Amygdala (tissue), 56 donors: ENCODE data around the gene RFX2.
"Not testable (repeated sequence)": the region's sequence is repeated elsewhere in the genome, so short reads cannot be mapped to it uniquely, and the experiment has no call there.

Experiments
- DNase-seq, 56 donors: peaks; one replicate each; lab custom pipeline; 2025; lab: John Stamatoyannopoulos, UW

The RFX2 gene

GRCh38 chr19:6020972-6021805 lies 89.1 kb downstream of the RFX2 start:
- no peak for DNase-seq

DNA sequence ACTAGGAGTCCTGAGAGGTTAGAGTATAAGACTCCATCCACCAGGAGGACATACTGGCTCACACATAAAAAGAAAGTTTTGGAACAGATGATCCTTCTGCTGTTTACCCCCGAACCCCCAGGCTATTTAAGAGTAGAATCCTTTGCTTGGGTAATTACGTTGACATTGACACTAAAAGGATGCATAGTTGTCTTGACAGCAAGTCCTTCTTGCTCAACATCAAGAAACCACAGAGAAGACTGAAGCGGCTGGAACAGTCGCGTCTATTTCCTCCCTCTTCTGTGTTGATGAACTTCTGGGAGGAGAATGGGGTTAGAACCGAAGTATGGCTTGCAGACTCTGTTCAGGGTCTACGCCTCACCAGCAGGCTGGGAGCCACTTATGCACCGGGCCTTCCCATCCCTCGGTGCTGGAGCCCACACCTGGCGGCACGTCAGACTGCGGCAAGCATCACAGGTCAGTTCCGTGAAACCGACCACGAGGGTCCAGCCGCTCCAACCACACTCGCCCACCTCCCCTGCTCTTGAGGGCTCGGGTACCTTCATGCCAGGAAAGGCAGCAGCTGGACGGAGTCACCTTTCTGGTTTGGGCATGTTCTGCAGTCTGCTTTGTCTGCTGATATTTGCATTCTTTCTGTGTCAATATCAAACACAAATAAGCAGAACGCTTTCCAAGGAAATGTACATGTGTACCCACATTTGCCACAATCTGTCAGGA lies 90.0 kb downstream of the RFX2 start:
- DNase-seq = no peak

DNA sequence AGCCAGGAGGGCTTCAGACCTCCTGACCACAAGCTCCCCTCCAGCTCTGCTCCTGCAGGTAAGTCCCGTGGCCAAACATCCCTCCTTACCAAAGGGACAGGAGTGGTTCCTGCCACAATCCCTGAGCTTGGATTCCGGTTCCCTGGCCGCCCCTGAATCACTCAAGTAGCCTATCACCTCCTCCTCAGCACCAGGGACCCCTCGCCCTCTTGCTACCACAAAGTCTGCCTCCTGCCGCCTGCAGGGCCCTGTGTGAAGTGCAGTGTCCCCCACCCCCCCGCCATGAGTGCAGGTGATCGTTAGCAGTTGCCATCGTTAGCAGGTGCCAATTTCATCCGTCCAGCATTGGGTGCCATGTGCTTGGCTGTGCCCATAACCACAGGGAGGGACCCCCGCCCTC lies 91.5 kb downstream of the RFX2 start:
- no peak for DNase-seq

DNA sequence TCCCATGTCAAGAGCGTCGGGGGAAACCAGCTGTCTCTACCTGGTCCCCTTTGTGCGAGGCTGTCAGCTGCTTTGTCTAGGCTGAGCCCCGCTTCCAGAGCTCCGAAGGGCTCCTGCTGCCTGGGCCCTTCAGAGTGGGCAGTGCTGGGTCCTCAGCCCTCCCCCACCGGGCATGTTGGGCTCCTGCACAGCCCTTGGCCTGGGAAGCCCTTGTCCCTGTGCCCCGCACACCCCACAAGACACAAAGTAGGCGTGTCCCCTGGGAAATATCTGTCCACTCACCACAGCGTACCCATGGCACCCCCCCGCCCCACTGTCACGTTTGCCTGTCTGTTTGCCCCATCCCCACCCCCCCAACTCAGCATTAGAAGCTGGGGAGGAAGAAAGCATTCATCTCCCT lies 92.7 kb downstream of the RFX2 start:
- no peak for DNase-seq

- DNase-seq = no peak
Measured at GRCh38 chr19:6015841-6016545, 94.3 kb downstream of the RFX2 start.

GRCh38 chr19:6014551-6015135 lies 95.7 kb downstream of the RFX2 start:
- DNase-seq = no peak

- no peak for DNase-seq
Measured at GRCh38 chr19:6012426-6013170, 97.7 kb downstream of the RFX2 start.

DNA sequence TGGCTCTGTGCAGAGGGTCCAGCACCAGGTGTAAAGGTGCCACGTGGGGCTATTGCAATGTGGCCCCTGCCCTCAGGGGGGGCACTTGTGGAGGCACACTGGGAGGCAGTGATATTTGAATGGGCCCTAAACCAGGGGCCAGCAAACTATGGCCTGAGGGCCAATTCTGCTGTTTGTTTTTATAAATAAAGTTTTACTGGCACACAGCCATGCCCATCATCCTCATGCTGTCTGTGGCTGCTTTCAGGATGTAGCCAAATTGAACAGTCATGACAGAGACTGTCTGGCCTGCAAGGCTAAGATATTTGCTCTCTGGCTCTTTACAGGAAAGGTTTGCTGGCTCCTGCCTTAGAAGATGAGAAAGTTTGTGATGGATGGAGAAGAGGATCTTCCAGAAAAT lies 98.5 kb downstream of the RFX2 start:
- DNase-seq = no peak

- no peak for DNase-seq
Measured at GRCh38 chr19:6011206-6011605, 99.1 kb downstream of the RFX2 start.

- DNase-seq = no peak
Measured at GRCh38 chr19:6010107-6010506, 100.2 kb downstream of the RFX2 start.

- DNase-seq = no peak
Measured at GRCh38 chr19:6007866-6008265, 102.4 kb downstream of the RFX2 start.

GRCh38 chr19:6006896-6007295 lies 103.4 kb downstream of the RFX2 start:
- no peak for DNase-seq

DNA sequence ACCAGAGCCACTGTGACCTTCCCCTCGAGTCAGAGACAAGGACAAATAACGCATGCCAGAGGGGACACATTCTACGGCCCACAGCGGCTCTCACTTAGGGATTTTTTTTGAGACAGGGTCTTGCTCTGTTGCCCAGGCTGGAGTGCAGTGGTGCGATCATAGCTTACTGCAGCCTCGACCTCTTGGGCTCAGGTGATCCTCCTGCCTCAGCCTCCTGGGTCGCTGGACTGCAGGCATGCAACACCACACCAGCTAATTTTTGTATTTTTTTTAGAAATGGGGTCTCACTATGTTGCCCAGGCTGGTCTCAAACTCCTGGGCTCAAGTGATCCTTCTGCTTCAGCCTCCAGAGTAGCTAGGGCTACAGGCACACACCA lies 104.2 kb downstream of the RFX2 start:
- DNase-seq = not testable (repeated sequence)

GRCh38 chr19:6005321-6006069 lies 104.8 kb downstream of the RFX2 start:
- DNase-seq = no peak

- DNase-seq = no peak
Measured at GRCh38 chr19:6003976-6004375, 106.3 kb downstream of the RFX2 start.

- DNase-seq = no peak
Measured at GRCh38 chr19:6002591-6002990, 107.7 kb downstream of the RFX2 start.

DNA sequence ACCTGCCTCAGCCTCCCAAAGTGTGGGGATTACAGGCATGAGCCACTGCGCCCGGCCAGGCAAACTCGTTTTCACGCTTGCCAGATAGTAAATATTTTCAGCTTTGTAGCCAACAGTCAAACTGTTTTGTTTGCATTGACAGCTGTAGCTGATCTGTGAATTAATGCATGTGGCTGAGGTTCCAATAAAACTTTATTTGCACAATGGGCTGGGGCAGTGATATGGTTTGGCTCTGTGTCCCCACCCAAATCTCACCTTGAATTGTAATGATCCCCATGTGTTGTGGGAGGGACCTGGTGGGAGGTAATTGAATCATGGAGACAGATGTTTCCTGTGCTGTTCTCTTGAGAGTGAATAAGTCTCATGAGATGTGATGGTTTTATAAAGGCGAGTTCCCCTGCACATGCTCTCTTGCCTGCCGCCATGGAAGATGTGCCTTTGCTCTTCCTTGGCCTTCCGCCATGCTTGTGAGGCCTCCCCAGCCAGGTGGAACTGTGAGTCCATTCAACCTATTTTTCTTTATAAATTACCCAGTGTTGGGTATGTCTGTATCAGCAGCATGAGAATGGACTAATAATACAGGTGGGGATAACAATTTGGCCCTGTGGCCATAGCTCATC lies 110.0 kb downstream of the RFX2 start:
- DNase-seq = no peak

- DNase-seq = no peak
Measured at GRCh38 chr19:5999693-6000092, 110.6 kb downstream of the RFX2 start.

DNA sequence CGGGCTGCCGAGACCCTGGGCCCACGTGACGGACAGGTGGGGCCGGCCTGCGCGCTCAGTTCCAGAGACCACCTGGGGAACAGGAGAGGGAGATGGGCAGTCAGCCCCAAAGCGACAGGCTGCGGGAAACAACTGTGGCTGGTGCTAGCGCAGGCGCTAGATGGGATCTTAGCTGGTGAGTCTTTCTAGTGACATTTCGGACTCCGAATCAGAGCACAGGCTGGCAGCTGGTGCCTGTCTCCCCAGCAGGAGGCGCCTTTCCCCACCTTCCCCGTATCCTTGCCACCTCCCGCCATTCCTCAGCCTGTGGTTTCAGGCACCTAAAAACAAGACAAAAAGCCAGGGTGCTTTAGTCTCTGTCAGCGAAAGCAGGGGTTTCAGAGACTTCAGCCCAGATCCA lies 112.9 kb downstream of the RFX2 start:
- DNase-seq = no peak
